HepG2 (cell line): Measurements from ENCODE around the gene WWC2. TPM values are rescaled to one million over a fixed set of nuclear protein-coding genes. Genes with fewer than 3 reads are reported as not detected.

Experiments
- ATAC-seq: fragments of 200-7000 bp; cut with Tn5 transposase; 3 replicates; pipeline ENCODE4 v1.9.1; 2020; ENCODE audit warnings: mild to moderate bottlenecking, moderate library complexity
- BruUV-seq: library from RNA; stranded (reverse); fragments of 400-500 nt; replicated peaks from 2 replicates; lab custom pipeline; 2021; lab: Mats Ljungman, UMichigan
- CTCF ChIA-PET: fragments of 300-600 bp; formaldehyde crosslinking; extraction: SDS; loops from one replicate; lab custom pipeline; 2021; ENCODE audit warnings: low total read pairs, inconsistent platforms, low intra/inter-chr PET ratio; lab: Yijun Ruan, JAX
- POLR2A ChIA-PET: fragments of 350-600 bp; sonication (Branson Sonifier 250); formaldehyde crosslinking; loops from one replicate; lab custom pipeline; 2020; ENCODE audit warnings: antibody characterized with exemption, inconsistent platforms; lab: Yijun Ruan, JAX
- DNase-seq: peaks from one replicate; pipeline ENCODE4 v3.0.0-alpha.2; 2015; ENCODE audit warnings: low spot score
- FAIRE-seq: peaks from 3 replicates; lab custom pipeline; 2011; peaks lifted over from hg19 to GRCh38; lab: Jason Lieb, UNC
- H2AFZ ChIP-seq: one replicate; pipeline ENCODE4 v1.6.1; 2011; ENCODE audit warnings: low read length, inconsistent platforms
- H3K27ac ChIP-seq: fragments of 300-600 bp; 3 replicates; pipeline ENCODE4 v1.8.0; 2011; ENCODE audit warnings: mixed run types, mild to moderate bottlenecking, mixed read lengths, low read length, inconsistent platforms; ENCODE audit not compliant: insufficient read depth; ENCODE audit errors: extremely low read length
- H3K27me3 ChIP-seq, 2 experiments: fragments of 200-600 bp in 1 of 2; 2 replicates in 1 of 2; 3 replicates in 1 of 2; pipeline versions ENCODE4 v1.6.0 to v1.8.0; 2011; ENCODE audit warnings: low read length in 2 of 2, mild to moderate bottlenecking in 2 of 2, moderate library complexity in 2 of 2, inconsistent platforms in 1 of 2; ENCODE audit not compliant: insufficient read depth in 2 of 2, control insufficient read depth in 1 of 2
- H3K36me3 ChIP-seq, 2 experiments: fragments of 200-600 bp in 1 of 2; replicated peaks in 1 of 2; 2 replicates in 1 of 2; 3 replicates in 1 of 2; pipeline versions ENCODE4 v1.5.1 to v1.8.0; 2011; ENCODE audit warnings: low read length in 2 of 2, inconsistent platforms in 1 of 2; ENCODE audit not compliant: insufficient read depth in 2 of 2, control insufficient read depth in 1 of 2
- H3K4me1 ChIP-seq: 2 replicates; pipeline ENCODE4 v1.5.1; 2012; ENCODE audit warnings: low read length, inconsistent platforms; ENCODE audit not compliant: insufficient read depth
- H3K4me2 ChIP-seq: 2 replicates; pipeline ENCODE4 v1.6.0; 2011; ENCODE audit warnings: low read depth, low read length, inconsistent platforms
- H3K4me3 ChIP-seq, 3 experiments: fragments of 200-600 bp in 1 of 3; sonication (generic), shearing (Covaris generic) in 1 of 3; replicated peaks in 1 of 3; 2 replicates each; pipeline ENCODE4 v1.5.1; 2011 to 2016; ENCODE audit warnings: low read length in 3 of 3, inconsistent platforms in 2 of 3, low read depth in 2 of 3, mild to moderate bottlenecking in 2 of 3, control low read depth in 1 of 3, mixed read lengths in 1 of 3; ENCODE audit not compliant: insufficient read depth in 1 of 3
- H3K79me2 ChIP-seq: one replicate; pipeline ENCODE4 v1.6.1; 2011; ENCODE audit warnings: low read length, inconsistent platforms; ENCODE audit not compliant: insufficient read depth
- H3K9ac ChIP-seq: 2 replicates; pipeline ENCODE4 v1.6.0; 2011; ENCODE audit warnings: mild to moderate bottlenecking, low read depth, low read length, inconsistent platforms; ENCODE audit not compliant: insufficient read depth
- H3K9me3 ChIP-seq: 2 replicates; pipeline ENCODE4 v1.5.1; 2012; ENCODE audit warnings: mild to moderate bottlenecking, low read length
- H4K20me1 ChIP-seq: 2 replicates; pipeline ENCODE4 v1.6.0; 2011; ENCODE audit warnings: inconsistent platforms, mild to moderate bottlenecking, low read length, moderate library complexity; ENCODE audit not compliant: insufficient read depth
- CBX5 ChIP-seq: sonication (generic); formaldehyde crosslinking; IDR thresholded peaks from 2 replicates; pipeline ENCODE4 v1.4.0; 2020; ENCODE audit warnings: missing genetic modification reagents, borderline replicate concordance
- CEBPG ChIP-seq: IDR thresholded peaks from 2 replicates; pipeline ENCODE4 v1.6.1; 2016
- E2F1 ChIP-seq: sonication (generic); formaldehyde crosslinking; IDR thresholded peaks from 2 replicates; pipeline ENCODE4 v1.5.0; 2020; ENCODE audit warnings: missing genetic modification reagents
- FOXA3 ChIP-seq: IDR thresholded peaks from 2 replicates; pipeline ENCODE4 v1.6.1; 2016; ENCODE audit warnings: missing genetic modification reagents, missing compliant biosample characterization
- GABPB1 ChIP-seq: IDR thresholded peaks from 2 replicates; pipeline ENCODE4 v1.6.1; 2016; ENCODE audit warnings: mild to moderate bottlenecking, missing genetic modification reagents, moderate library complexity, missing compliant biosample characterization
- MTA1 ChIP-seq: sonication (generic); formaldehyde crosslinking; IDR thresholded peaks from 2 replicates; pipeline ENCODE4 v1.4.0; 2020; ENCODE audit warnings: missing genetic modification reagents, mild to moderate bottlenecking, borderline replicate concordance
- NAIF1 ChIP-seq: sonication (generic); formaldehyde crosslinking; IDR thresholded peaks from 2 replicates; pipeline ENCODE4 v1.5.0; 2020; ENCODE audit warnings: mild to moderate bottlenecking, missing genetic modification reagents, borderline replicate concordance
- NKX3-1 ChIP-seq: sonication (generic); formaldehyde crosslinking; IDR thresholded peaks from 2 replicates; pipeline ENCODE4 v1.5.0; 2020; ENCODE audit warnings: missing genetic modification reagents
- PAX8 ChIP-seq: sonication (generic); formaldehyde crosslinking; IDR thresholded peaks from 2 replicates; pipeline ENCODE4 v1.8.0; 2022; ENCODE audit warnings: mild to moderate bottlenecking, missing genetic modification reagents, borderline replicate concordance
- PRMT3 ChIP-seq: sonication (generic); formaldehyde crosslinking; IDR thresholded peaks from 2 replicates; pipeline ENCODE4 v1.8.1; 2022; ENCODE audit warnings: low read depth, mild to moderate bottlenecking, moderate library complexity, missing genetic modification reagents, borderline replicate concordance
- SIX4 ChIP-seq: sonication (generic); formaldehyde crosslinking; IDR thresholded peaks from 2 replicates; pipeline ENCODE4 v1.4.0; 2020; ENCODE audit warnings: missing genetic modification reagents
- SOX13 ChIP-seq, 3 experiments: fragments of 450-650 bp in 1 of 3; sonication (generic) in 1 of 3; formaldehyde crosslinking in 1 of 3; IDR thresholded peaks in 2 of 3; conservative IDR thresholded peaks in 1 of 3; 2 replicates each; pipeline versions ENCODE4 v1.5.0 to v1.6.1; 2016 to 2020; ENCODE audit warnings: antibody characterized with exemption in 1 of 3, mild to moderate bottlenecking in 1 of 3, missing compliant biosample characterization in 1 of 3, missing genetic modification reagents in 1 of 3, moderate library complexity in 1 of 3
- TRAFD1 ChIP-seq: sonication (generic); formaldehyde crosslinking; IDR thresholded peaks from 2 replicates; pipeline ENCODE4 v1.5.1; 2020; ENCODE audit warnings: missing genetic modification reagents, mild to moderate bottlenecking, borderline replicate concordance
- ZBTB21 ChIP-seq: sonication (generic); formaldehyde crosslinking; IDR thresholded peaks from 2 replicates; pipeline ENCODE4 v1.4.0; 2020; ENCODE audit warnings: missing genetic modification reagents
- ZNF775 ChIP-seq: sonication (generic); formaldehyde crosslinking; IDR thresholded peaks from 2 replicates; pipeline ENCODE4 v1.4.0; 2020; ENCODE audit warnings: missing genetic modification reagents, mild to moderate bottlenecking, moderate library complexity, borderline replicate concordance
- ZNF780A ChIP-seq: sonication (generic); formaldehyde crosslinking; IDR thresholded peaks from 2 replicates; pipeline ENCODE4 v1.8.0; 2022; ENCODE audit warnings: mild to moderate bottlenecking, missing genetic modification reagents, moderate library complexity
- ZNF878 ChIP-seq: sonication (generic); formaldehyde crosslinking; IDR thresholded peaks from 2 replicates; pipeline ENCODE4 v1.8.1; 2023; ENCODE audit warnings: mild to moderate bottlenecking, missing genetic modification reagents, moderate library complexity
- WGBS: methylation state at CpG from one replicate; pipeline ENCODE4 v1.1.6; 2017; ENCODE audit warnings: low lambda C conversion rate; 5-methylcytosine and 5-hydroxymethylcytosine counted together
- in situ Hi-C: cut with HindIII; loops from 2 replicates; pipeline ENCODE4 v1.10.0; 2017; ENCODE audit warnings: low pct_unique_long_range_greater_than_20kb; ENCODE audit not compliant: extremely low pct_ligation_motif_present
- intact Hi-C: fragments of 100-400 bp; cut with micrococcal nuclease; formaldehyde crosslinking; loops from one replicate; pipeline ENCODE4 v1.10.0; 2022; ENCODE audit not compliant: unreplicated experiment
- polyA plus RNA-seq, 8 experiments: library from polyadenylated mRNA; depleted of rRNA in 3 of 8; stranded (reverse) in 7 of 8; unstranded in 1 of 8; fragments of >200 nt; fragmentation: Illumina TruSeq in 4 of 8; extraction: Trizol in 4 of 8; gene quantifications; 2 replicates each; pipeline versions ENCODE4 v1.2.1 to v1.2.3, GENCODE V29; 2011 to 2016; ENCODE audit warnings: low read depth in 4 of 8, missing spikeins in 1 of 8, mixed read lengths in 1 of 8; ENCODE audit not compliant: insufficient read depth in 1 of 8
- total RNA-seq, 5 experiments: library from RNA; depleted of rRNA; stranded (reverse); fragments of >200 nt; fragmentation: Illumina TruSeq; extraction: Trizol; gene quantifications; 2 replicates each; pipeline ENCODE4 v1.2.3, GENCODE V29; 2016; ENCODE audit warnings: low read depth in 1 of 5
- TF ChIP-seq, protein P1 (sequence below): sonication (generic); formaldehyde crosslinking; IDR thresholded peaks from 2 replicates; pipeline ENCODE4 v1.4.0; 2020; ENCODE audit warnings: missing genetic modification reagents, borderline replicate concordance
- TF ChIP-seq, protein P2 (sequence below): sonication (generic); formaldehyde crosslinking; IDR thresholded peaks from 2 replicates; pipeline ENCODE4 v1.8.0; 2022; ENCODE audit warnings: mild to moderate bottlenecking, missing genetic modification reagents, moderate library complexity

WWC2 gene
- total and polyA plus RNA-seq, 2 of the 13 experiments (the other 11 are each of a cell fraction or from before 2014, with no cell fraction given), result 40.0 to 50.1 TPM

- in situ Hi-C loops (no loop called here), intact Hi-C loops (no loop called here)
- Histone ChIP-seq H3K27me3 (no peaks in the 10 kb centered on the region), H3K9me3 (no peaks in the 10 kb centered on the region), H4K20me1 (peaks cover 33% of the 10 kb centered on the region), H3K9ac (no peak overlapping the region), H3K4me2 (no peak overlapping the region), H3K4me3 (no peak overlapping the region), H3K36me3 (0 out of 5 replicates have a peak, but pooled peaks cover 0 to 4% of the 10 kb centered on the region in 2 experiments), H3K4me1 (peaks cover 98% of the 10 kb centered on the region), H3K79me2 (peaks cover 93% of the 10 kb centered on the region), H2AFZ (no peak overlapping the region), H3K27ac (no peak overlapping the region)
- CTCF ChIA-PET, result no interaction called here
- 94% methylated on average over 5 of the region's 5 CpGs for WGBS
- FAIRE-seq, result no peak
- DNase-seq, result no peak
- no peak for ATAC-seq
- POLR2A ChIA-PET, result interaction anchor here (1.6 kb wide), 1 partner anchor 10 kb away, joined by 8 read pairs; the partner anchor contains the start of gene WWC2
- BruUV-seq, result no TSS peak
- TF ChIP-seq ZNF775 (CRISPR knock-in tag) (no peak), MTA1 (no peak), E2F1 (no peak), ZNF878 (CRISPR knock-in tag) (no peak), CEBPG (CRISPR knock-in tag) (no peak), ZBTB21 (no peak), PAX8 (CRISPR knock-in tag) (no peak), ZNF780A (CRISPR knock-in tag) (no peak), SOX13 (IDR thresholded peaks at IDR 0.05) (no peak), SOX13 (CRISPR knock-in tag; conservative IDR thresholded peaks at IDR 0.05 in 1 of 2, IDR thresholded peaks at IDR 0.05 in 1 of 2) (no peak), GABPB1 (CRISPR knock-in tag) (no peak), TRAFD1 (CRISPR knock-in tag) (no peak), FOXA3 (CRISPR knock-in tag) (no peak), SIX4 (no peak), NKX3-1 (CRISPR knock-in tag) (no peak), PRMT3 (no peak), NAIF1 (CRISPR knock-in tag) (no peak), CBX5 (no peak)
- TF ChIP-seq, protein P1, sequence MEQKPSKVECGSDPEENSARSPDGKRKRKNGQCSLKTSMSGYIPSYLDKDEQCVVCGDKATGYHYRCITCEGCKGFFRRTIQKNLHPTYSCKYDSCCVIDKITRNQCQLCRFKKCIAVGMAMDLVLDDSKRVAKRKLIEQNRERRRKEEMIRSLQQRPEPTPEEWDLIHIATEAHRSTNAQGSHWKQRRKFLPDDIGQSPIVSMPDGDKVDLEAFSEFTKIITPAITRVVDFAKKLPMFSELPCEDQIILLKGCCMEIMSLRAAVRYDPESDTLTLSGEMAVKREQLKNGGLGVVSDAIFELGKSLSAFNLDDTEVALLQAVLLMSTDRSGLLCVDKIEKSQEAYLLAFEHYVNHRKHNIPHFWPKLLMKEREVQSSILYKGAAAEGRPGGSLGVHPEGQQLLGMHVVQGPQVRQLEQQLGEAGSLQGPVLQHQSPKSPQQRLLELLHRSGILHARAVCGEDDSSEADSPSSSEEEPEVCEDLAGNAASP (CRISPR knock-in tag), result no peak
- TF ChIP-seq, protein P2, sequence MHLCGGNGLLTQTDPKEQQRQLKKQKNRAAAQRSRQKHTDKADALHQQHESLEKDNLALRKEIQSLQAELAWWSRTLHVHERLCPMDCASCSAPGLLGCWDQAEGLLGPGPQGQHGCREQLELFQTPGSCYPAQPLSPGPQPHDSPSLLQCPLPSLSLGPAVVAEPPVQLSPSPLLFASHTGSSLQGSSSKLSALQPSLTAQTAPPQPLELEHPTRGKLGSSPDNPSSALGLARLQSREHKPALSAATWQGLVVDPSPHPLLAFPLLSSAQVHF, result no peak
Observed at GRCh38 chr4:183107891-183108459, 8.9 kb downstream of the WWC2 start.
